ENCODE data around the gene DEFB131B.
"Not testable (repeated sequence)": the region's sequence is repeated elsewhere in the genome, so short reads cannot be mapped to it uniquely, and the experiment has no call there.

The DEFB131B gene

GRCh38 chr11:71911321-71911985, 33.2 kb downstream of the DEFB131B start:
- not testable (repeated sequence) for DNase-seq (ENCODE audit: low spot score)

DNA sequence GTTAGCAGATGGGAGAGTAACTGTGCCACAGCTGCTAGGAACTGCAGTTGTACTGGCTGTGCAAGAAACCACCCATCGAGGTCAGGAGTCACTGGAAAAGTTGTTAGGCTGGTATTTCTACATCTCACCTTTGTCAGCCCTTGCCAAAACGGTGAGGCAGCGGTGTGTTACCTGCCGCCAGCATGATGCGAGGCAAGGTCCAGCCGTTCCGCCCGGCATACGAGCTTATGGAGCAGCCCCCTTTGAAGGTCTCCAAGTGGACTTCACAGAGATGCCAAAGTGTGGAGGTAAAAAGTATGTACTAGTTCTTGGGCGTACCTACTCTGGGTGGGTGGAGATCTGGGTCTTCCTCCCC, 33.7 kb downstream of the DEFB131B start:
- DNase-seq (ENCODE audit: low spot score) = not testable (repeated sequence)

DNA sequence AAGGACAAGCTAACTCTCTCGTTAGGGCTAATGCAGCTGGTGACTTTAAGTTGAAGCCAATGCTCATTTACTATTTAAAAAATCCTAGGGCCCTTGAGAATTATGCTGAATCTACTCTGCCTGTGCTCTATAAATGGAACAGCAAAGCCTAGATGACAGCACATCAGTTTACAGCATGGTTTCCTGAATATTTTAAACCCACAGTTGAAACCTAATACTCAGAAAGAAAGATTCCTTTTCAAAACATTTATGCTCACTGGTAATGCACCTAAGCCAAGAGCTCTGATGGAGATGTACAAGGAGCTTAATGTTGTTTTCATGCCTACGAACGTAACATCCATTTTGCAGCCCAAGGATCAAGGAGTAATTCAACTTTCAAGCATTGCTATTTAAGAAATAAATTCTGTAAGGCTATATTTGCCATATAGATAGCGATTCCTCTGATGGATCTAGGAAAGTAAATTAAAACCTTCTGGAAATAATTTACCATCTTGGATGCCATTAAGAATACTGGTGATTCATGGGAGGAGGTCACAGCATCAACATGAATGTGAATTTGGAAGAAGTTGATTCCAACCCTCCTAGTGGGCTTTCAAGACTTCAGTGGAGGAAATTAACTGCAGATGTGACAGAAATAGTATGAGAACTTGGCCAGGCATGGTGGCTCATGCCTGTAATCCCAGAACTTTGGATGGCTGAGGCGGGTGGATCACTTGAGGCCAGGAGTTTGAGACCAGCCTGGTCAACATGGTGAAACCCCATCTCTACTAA, 35.7 kb downstream of the DEFB131B start:
- DNase-seq (ENCODE audit: low spot score) = no peak

DNA sequence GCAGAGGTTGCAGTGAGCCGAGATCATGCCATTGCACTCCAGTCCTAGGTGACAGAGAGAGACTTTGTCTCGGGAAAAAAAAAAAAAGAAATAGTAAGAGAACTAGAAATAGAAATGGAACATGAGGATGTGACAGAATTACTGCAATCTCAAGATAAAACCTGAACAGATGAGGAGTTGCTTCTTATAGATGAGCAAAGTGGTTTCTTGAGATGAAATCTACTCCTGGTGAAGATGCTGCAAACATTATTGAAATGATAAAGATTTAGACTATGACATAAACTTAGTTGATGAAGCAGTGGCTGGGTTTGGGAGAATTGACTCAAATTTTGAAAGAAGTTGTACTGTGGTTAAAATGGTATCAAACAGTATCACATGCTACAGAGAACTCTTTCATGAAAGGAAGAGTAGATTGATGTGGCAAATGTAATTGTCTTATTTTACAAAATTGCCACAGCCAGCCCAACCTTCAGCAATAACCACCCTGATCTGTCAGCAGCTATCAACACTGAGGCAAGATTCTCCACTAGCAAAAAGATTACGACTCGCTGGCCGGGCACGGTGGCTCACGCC, 36.5 kb downstream of the DEFB131B start:
- no peak for DNase-seq (ENCODE audit: low spot score)

GRCh38 chr11:71917646-71918140, 39.4 kb downstream of the DEFB131B start:
- no peak for DNase-seq (ENCODE audit: low spot score)

GRCh38 chr11:71927820-71928736, 49.8 kb downstream of the DEFB131B start, which contains the start of gene XNDC1N:
Gene XNDC1N, minus strand, starts transcription at chr11:71928594. Its CDS starts 5,241 bp downstream, at chr11:71923353.
- peak; percentile 88 for DNase-seq (ENCODE audit: low spot score)

DNA sequence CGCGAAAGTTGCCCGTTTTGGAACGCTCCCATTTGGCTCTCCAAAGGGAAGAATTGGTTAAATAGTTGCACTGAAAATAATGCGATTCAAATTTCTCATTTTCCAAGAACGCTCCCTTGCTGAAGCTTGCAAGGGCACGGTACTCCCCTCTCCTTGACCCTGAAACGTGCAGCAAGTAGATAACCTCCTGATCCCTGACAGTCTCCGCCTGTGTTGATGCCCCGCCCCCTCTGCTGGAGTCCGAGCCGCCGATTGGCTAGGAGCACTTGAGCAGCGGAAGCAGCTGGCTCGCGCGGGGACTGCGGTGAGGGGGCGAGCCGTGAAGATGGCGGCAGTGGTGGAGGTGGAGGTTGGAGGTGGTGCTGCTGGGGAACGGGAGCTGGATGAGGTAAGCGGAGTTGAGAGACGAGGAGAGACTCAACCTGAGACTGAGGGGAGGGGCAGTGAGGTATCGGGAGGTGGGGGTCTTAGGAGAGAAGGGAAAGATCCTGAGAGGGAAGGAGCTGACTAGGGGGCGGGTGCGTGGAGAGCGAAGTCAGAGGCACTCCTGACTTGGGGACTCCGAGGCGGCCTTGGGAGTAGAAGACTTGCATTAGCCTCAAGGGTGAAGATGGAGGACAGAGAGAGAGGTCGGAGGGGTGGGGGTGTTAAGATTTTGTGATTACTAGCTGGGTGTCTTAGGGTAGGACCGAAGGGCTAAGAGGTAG, 50.6 kb downstream of the DEFB131B start, which contains the start of gene RNF121:
Gene RNF121, plus strand, starts transcription at position 310 of the 707 bp plus-strand sequence. Its CDS starts 16 bp downstream, at position 326.
- peak; percentile 97 for DNase-seq (ENCODE audit: low spot score)

DNA sequence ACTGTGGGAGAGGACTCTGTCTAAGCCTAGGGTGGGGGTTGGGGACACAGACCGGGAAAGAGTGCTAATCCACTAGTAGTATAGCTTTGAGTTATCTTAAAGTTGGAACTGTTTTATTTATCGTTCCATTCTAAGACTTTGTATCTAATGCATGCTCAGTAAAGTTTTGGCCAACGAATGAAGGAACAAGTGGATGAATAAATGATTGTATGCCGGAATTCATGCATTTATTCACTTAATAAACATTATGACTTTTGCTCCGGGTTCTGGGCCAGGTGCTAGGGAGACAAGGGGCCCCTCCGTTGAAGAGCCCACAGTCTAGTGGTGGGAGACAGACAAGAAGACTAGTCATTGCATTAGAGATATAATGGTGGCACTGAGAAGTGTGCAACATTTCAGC, 51.2 kb downstream of the DEFB131B start:
- no peak for DNase-seq (ENCODE audit: low spot score)

- DNase-seq (ENCODE audit: low spot score) = no peak
These were observed 52.4 kb downstream of the DEFB131B start for GRCh38 chr11:71930556-71931244.

DNA sequence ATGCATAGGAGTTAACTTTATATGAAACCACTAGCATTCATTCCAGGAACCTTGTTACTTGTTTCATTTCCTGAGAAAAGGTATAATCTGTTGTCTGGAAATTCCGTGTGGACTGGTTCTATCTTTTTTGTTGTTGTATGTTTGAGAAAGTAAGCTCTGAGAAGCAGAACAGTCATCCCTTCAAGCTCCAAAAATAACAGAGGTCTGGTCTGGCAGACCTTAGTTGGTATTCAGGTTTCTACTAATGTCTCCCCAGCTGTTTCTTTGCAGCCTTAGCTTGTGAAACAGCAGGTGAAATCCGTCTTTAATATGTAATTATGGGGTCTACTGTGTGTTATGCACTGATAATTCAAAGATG, 53.0 kb downstream of the DEFB131B start:
- no peak for DNase-seq (ENCODE audit: low spot score)

- no peak for DNase-seq (ENCODE audit: low spot score)
These were observed 55.1 kb downstream of the DEFB131B start for GRCh38 chr11:71933141-71933933.

Data from LoVo (cell line).